ENCODE measurements around the gene CDH4. TPM values are rescaled to one million over a fixed set of nuclear protein-coding genes. Genes with fewer than 3 reads are reported as not detected.

Gene CDH4
- total RNA-seq, 2 donors from 2014 or later: 0.05 to 2.2 TPM

DNA sequence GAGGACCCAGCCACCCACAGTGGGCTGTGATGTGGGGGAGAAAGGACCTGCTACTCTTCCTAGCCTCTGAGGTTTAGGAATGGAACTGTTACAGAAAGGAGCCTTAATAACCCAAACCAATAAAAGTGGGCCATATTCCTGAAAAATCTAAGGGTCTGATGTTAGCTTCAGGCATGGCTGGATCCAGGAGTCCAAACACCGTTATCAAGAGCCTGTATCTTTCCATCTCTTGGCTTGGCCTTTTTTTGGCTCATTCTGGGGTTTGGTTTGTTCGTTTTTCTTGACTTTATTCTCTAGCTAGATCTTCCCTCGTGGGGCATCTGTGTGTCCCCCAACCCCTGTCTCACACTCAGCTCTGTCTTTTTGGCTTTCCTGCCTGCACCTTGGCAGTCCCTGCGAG lies 38.7 kb downstream of the CDH4 start:
- whole genome bisulfite sequencing: 55% methylated on average over 4 of the region's 4 CpGs
- H3K4me3 ChIP-seq: no peak overlapping the region
- no peak for DNase-seq (ENCODE audit: low spot score)
- H3K4me1 ChIP-seq (replicated peaks): peaks cover 5% of the 10 kb centered on the region
- H3K27me3 ChIP-seq (replicated peaks; ENCODE audit: insufficient read depth): no peaks in the 10 kb centered on the region
- intact Hi-C loops (cut with DNase I): no loop called here
- H3K27ac ChIP-seq: no peak overlapping the region
- no peaks in the 10 kb centered on the region for H3K9me3 ChIP-seq
- H3K36me3 ChIP-seq: no peaks in the 10 kb centered on the region
- TF ChIP-seq POLR2A (IDR thresholded peaks at IDR 0.05) (no peak), POLR2AphosphoS5 (IDR thresholded peaks at IDR 0.05) (no peak)
- TF ChIP-seq, protein P1, sequence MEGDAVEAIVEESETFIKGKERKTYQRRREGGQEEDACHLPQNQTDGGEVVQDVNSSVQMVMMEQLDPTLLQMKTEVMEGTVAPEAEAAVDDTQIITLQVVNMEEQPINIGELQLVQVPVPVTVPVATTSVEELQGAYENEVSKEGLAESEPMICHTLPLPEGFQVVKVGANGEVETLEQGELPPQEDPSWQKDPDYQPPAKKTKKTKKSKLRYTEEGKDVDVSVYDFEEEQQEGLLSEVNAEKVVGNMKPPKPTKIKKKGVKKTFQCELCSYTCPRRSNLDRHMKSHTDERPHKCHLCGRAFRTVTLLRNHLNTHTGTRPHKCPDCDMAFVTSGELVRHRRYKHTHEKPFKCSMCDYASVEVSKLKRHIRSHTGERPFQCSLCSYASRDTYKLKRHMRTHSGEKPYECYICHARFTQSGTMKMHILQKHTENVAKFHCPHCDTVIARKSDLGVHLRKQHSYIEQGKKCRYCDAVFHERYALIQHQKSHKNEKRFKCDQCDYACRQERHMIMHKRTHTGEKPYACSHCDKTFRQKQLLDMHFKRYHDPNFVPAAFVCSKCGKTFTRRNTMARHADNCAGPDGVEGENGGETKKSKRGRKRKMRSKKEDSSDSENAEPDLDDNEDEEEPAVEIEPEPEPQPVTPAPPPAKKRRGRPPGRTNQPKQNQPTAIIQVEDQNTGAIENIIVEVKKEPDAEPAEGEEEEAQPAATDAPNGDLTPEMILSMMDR (IDR thresholded peaks at IDR 0.05): no peak

DNA sequence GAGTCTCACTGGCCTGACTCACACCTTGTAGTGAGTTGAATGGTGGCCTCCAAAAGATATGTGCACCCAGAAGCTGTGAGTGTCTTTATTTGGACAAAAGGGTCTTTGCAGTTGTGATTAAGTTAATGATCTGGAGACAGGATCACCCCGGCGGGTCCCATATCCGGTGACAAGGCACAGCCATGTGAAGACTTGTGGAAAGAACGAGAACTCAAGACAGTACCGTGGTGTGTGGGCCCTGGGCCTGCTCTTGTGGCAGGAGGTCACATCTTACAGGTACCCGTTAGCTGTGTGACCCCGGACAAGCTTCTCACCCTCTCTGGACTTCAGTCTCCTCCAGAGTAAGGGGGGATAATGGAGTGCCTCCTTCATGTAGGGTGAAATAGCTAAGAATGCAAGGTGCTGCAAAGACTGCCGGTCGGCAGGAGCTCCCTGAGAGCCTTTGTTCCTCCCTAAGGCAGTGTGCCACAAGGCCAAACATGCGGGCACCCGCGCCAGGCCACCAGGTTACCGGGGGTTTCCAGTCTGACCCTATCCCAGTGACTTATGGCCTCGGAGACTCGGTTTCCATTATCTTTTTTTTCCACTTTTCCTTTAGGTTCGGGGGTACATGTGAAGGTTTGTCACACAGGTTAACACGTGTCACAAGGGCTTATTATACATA lies 39.2 kb downstream of the CDH4 start:
- H3K4me3 ChIP-seq: no peak overlapping the region
- no peak for TF ChIP-seq POLR2AphosphoS5 (IDR thresholded peaks at IDR 0.05)
- TF ChIP-seq, protein P1 (IDR thresholded peaks at IDR 0.05): no peak
- TF ChIP-seq POLR2A (IDR thresholded peaks at IDR 0.05): no peak
- peaks cover 5% of the 10 kb centered on the region for H3K4me1 ChIP-seq (replicated peaks)
- H3K9me3 ChIP-seq: no peaks in the 10 kb centered on the region
- intact Hi-C loops (cut with DNase I): no loop called here
- no peak for DNase-seq (ENCODE audit: low spot score)
- H3K27ac ChIP-seq: no peak overlapping the region
- no peaks in the 10 kb centered on the region for H3K36me3 ChIP-seq
- 95% methylated on average over 17 of the region's 17 CpGs for WGBS
- H3K27me3 ChIP-seq (replicated peaks; ENCODE audit: insufficient read depth): no peaks in the 10 kb centered on the region

DNA sequence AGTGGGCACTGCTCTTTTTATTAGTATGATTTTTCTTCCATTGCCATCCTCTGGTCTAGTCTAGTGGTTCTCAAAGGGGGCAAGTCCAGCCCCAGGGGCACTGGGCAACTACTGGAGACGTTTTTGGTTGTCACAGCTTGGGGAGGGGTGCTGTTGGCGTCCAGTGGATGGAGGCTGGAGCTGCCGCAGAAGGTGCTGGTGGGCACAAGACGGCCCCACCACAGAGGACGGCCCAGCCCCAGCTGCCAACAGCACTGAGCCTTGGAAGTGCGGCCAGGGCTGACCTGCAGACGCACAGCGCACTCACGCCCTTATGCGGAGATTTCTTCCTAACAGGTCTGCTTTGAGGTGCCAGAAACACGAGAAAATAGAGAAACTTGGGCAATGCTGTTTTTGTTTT lies 40.3 kb downstream of the CDH4 start:
- Histone ChIP-seq H3K27me3 (replicated peaks; ENCODE audit: insufficient read depth) (no peaks in the 10 kb centered on the region), H3K4me1 (replicated peaks) (peaks cover 5% of the 10 kb centered on the region), H3K27ac (no peak overlapping the region), H3K4me3 (no peak overlapping the region), H3K36me3 (no peaks in the 10 kb centered on the region), H3K9me3 (no peaks in the 10 kb centered on the region)
- 87% methylated on average over 11 of the region's 11 CpGs for WGBS
- no peak for DNase-seq (ENCODE audit: low spot score)
- intact Hi-C loops (cut with DNase I): no loop called here
- TF ChIP-seq POLR2A (IDR thresholded peaks at IDR 0.05) (no peak), POLR2AphosphoS5 (IDR thresholded peaks at IDR 0.05) (no peak)
- TF ChIP-seq, protein P1 (IDR thresholded peaks at IDR 0.05): no peak

DNA sequence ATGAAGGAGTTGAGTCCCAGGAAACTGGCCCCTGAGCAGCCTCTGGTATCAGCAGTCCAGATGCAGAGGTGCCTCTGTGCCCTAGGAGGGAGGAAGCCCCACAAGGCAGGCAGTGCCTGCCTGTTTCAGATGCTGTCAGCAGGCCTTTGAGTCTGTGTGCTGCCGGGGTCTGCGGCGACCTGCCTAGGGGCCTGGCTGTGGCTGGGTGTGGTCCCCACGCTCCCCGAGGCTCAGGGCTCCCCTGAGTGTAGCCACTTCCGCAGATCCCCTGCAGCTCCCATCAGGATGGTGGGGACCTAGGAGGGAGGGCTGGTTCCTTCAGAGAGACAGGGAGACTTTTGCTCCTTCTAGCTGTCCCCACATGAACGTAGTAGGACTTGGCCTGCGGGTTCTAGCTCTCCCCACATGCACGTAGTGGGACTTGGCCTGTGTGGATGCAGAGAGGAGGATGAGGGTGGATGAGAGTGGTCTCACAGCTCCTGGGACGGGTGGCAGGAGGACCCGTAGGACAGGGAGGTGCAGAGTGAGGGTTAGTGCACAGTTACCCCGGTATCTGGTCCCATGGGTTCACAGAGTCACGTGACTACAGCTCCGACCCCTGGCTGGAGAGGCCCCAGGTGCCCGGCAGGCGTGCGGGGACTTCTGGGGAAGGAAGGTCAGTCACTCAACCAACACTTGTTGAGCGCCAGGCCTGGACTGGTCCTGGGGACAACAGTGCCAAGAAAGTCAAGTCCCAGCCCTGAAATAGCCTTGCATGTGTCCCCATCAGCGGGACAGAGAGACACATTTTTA lies 41.0 kb downstream of the CDH4 start:
- Histone ChIP-seq H3K4me3 (no peak overlapping the region), H3K27me3 (replicated peaks; ENCODE audit: insufficient read depth) (no peaks in the 10 kb centered on the region), H3K27ac (no peak overlapping the region), H3K9me3 (no peaks in the 10 kb centered on the region), H3K4me1 (replicated peaks) (peaks cover 5% of the 10 kb centered on the region), H3K36me3 (no peaks in the 10 kb centered on the region)
- DNase-seq (ENCODE audit: low spot score): no peak
- TF ChIP-seq, protein P1 (IDR thresholded peaks at IDR 0.05): no peak
- TF ChIP-seq POLR2AphosphoS5 (IDR thresholded peaks at IDR 0.05): no peak
- TF ChIP-seq POLR2A (IDR thresholded peaks at IDR 0.05): no peak
- intact Hi-C loops (cut with DNase I): no loop called here
- WGBS: 91% methylated on average over 18 of the region's 19 CpGs

Data from prostate gland (tissue), 2 donors.